ENCODE measurements around the gene CCR3. TPM values are rescaled to one million over a fixed set of nuclear protein-coding genes. Genes with fewer than 3 reads are reported as not detected.

Gene CCR3
- total RNA-seq, 1 experiment from 2014 or later = not detected

DNA sequence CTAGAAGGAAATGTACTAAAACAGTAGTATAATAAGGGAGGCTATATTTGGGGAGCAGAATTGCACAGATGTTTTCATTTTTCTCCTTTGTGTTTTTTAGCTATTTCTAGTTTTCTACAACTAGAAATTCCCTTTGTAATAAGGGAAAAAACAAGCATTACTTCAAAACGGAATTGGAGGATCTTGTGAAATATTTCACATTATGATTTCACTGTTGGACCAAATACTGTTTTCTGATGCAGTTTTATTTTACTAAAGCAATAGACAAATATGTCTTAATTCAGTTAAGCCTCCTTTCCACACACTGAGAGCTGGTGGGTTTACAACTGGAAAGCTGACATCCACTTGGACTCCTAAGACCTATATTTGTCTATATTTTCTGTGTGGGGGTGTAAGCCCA, 41.5 kb upstream of the CCR3 start:
- no TSS peak for BruUV-seq (replicated peaks)
- no peaks in the 10 kb centered on the region for H3K4me1 ChIP-seq (ENCODE audit: insufficient read depth, low read length, poor library complexity, severe bottlenecking)
- no peaks in the 10 kb centered on the region for H3K9me3 ChIP-seq (ENCODE audit: low read depth, low read length, poor library complexity, severe bottlenecking)
- H3K4me3 ChIP-seq (ENCODE audit: low read depth, low read length, poor library complexity, severe bottlenecking) = no peak overlapping the region
- no peak overlapping the region for H3K27ac ChIP-seq (ENCODE audit: low read depth, low read length, poor library complexity, severe bottlenecking)
- intact Hi-C loops (cut with micrococcal nuclease; ENCODE audit: unreplicated experiment) = loop anchor here (10.0 kb wide), 1 partner anchor 1166 kb away; no protein-coding TSS in a partner anchor
- no peaks in the 10 kb centered on the region for H3K27me3 ChIP-seq (replicated peaks; ENCODE audit: insufficient read depth, low read depth, low read length, poor library complexity)
- no peak for TF ChIP-seq EZH2 (IDR thresholded peaks at IDR 0.05; ENCODE audit: borderline replicate concordance, low read depth, low read length, poor library complexity, severe bottlenecking)
- TF ChIP-seq, protein P1, sequence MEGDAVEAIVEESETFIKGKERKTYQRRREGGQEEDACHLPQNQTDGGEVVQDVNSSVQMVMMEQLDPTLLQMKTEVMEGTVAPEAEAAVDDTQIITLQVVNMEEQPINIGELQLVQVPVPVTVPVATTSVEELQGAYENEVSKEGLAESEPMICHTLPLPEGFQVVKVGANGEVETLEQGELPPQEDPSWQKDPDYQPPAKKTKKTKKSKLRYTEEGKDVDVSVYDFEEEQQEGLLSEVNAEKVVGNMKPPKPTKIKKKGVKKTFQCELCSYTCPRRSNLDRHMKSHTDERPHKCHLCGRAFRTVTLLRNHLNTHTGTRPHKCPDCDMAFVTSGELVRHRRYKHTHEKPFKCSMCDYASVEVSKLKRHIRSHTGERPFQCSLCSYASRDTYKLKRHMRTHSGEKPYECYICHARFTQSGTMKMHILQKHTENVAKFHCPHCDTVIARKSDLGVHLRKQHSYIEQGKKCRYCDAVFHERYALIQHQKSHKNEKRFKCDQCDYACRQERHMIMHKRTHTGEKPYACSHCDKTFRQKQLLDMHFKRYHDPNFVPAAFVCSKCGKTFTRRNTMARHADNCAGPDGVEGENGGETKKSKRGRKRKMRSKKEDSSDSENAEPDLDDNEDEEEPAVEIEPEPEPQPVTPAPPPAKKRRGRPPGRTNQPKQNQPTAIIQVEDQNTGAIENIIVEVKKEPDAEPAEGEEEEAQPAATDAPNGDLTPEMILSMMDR (conservative IDR thresholded peaks at IDR 0.05; ENCODE audit: low read depth, low read length) = no peak
- no peaks in the 10 kb centered on the region for H3K36me3 ChIP-seq (ENCODE audit: insufficient read depth, low read length, poor library complexity, severe bottlenecking)
- DNase-seq (ENCODE audit: low spot score) = no peak
- POLR2A ChIA-PET (ENCODE audit: low non-redundant PET) = no interaction called here
- CTCF ChIA-PET = no interaction called here

DNA sequence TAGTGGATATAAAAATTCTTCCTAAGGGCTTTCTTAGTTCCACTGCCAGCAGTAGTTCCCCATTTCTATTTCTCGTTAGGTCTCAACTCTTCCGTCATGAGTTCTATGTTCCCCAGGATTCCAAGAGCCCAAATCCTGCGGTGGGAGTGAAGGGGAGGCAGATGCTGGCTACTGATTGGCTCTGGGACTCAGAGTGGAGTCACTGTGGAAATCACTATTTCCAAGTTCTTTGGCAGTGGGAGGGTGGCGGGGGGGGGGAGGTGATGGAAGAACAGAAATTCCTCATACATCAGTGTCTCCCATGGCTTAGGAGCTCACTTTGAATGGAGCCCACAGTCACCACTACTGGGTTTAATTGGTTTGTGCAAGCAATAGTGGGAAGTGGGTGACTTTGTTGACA, 39.7 kb upstream of the CCR3 start:
- H3K27me3 ChIP-seq (replicated peaks; ENCODE audit: insufficient read depth, low read depth, low read length, poor library complexity) = no peaks in the 10 kb centered on the region
- ChIA-PET CTCF (no interaction called here), POLR2A (ENCODE audit: low non-redundant PET) (no interaction called here)
- no peak overlapping the region for H3K4me3 ChIP-seq (ENCODE audit: low read depth, low read length, poor library complexity, severe bottlenecking)
- H3K9me3 ChIP-seq (ENCODE audit: low read depth, low read length, poor library complexity, severe bottlenecking) = no peaks in the 10 kb centered on the region
- BruUV-seq (replicated peaks) = no TSS peak
- no peaks in the 10 kb centered on the region for H3K4me1 ChIP-seq (ENCODE audit: insufficient read depth, low read length, poor library complexity, severe bottlenecking)
- H3K36me3 ChIP-seq (ENCODE audit: insufficient read depth, low read length, poor library complexity, severe bottlenecking) = no peaks in the 10 kb centered on the region
- TF ChIP-seq EZH2 (IDR thresholded peaks at IDR 0.05; ENCODE audit: borderline replicate concordance, low read depth, low read length, poor library complexity, severe bottlenecking) = no peak
- TF ChIP-seq, protein P1 (conservative IDR thresholded peaks at IDR 0.05; ENCODE audit: low read depth, low read length) = no peak
- intact Hi-C loops (cut with micrococcal nuclease; ENCODE audit: unreplicated experiment) = loop anchor here (10.0 kb wide), 1 partner anchor 1168 kb away; no protein-coding TSS in a partner anchor
- DNase-seq (ENCODE audit: low spot score) = no peak
- H3K27ac ChIP-seq (ENCODE audit: low read depth, low read length, poor library complexity, severe bottlenecking) = no peak overlapping the region

DNA sequence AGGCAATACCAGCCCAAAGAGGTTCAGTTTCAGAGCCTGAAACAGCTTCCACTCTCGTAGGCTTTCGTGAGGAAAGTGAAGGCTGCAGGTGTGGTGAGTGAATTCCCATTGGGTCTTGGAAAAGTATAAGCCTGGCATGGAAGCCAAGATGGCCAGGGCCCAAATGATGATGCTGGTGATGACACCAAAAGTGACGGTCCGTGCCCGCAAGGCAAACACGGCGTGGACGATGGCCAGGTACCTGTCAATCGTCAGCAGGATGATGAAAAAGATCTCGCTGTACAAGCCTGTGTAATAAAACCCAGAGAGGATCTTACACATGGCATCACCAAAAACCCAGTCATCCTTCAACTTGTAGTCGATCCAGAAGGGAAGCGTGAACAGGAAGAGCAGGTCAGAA, 38.6 kb upstream of the CCR3 start:
- no peaks in the 10 kb centered on the region for H3K4me1 ChIP-seq (ENCODE audit: insufficient read depth, low read length, poor library complexity, severe bottlenecking)
- DNase-seq (ENCODE audit: low spot score) = no peak
- TF ChIP-seq, protein P1 (conservative IDR thresholded peaks at IDR 0.05; ENCODE audit: low read depth, low read length) = no peak
- TF ChIP-seq EZH2 (IDR thresholded peaks at IDR 0.05; ENCODE audit: borderline replicate concordance, low read depth, low read length, poor library complexity, severe bottlenecking) = no peak
- no peaks in the 10 kb centered on the region for H3K27me3 ChIP-seq (replicated peaks; ENCODE audit: insufficient read depth, low read depth, low read length, poor library complexity)
- no TSS peak for BruUV-seq (replicated peaks)
- no peaks in the 10 kb centered on the region for H3K9me3 ChIP-seq (ENCODE audit: low read depth, low read length, poor library complexity, severe bottlenecking)
- intact Hi-C loops (cut with micrococcal nuclease; ENCODE audit: unreplicated experiment) = loop anchor here (10.0 kb wide), 1 partner anchor 1169 kb away; no protein-coding TSS in a partner anchor
- ChIA-PET POLR2A (ENCODE audit: low non-redundant PET) (no interaction called here), CTCF (no interaction called here)
- no peak overlapping the region for H3K27ac ChIP-seq (ENCODE audit: low read depth, low read length, poor library complexity, severe bottlenecking)
- H3K36me3 ChIP-seq (ENCODE audit: insufficient read depth, low read length, poor library complexity, severe bottlenecking) = no peaks in the 10 kb centered on the region
- H3K4me3 ChIP-seq (ENCODE audit: low read depth, low read length, poor library complexity, severe bottlenecking) = no peak overlapping the region

Measured in A673 (cell line).